ENCODE results near the gene SSX2IP.
"Not testable (repeated sequence)": the region's sequence is repeated elsewhere in the genome, so short reads cannot be mapped to it uniquely, and the experiment has no call there.

DNA sequence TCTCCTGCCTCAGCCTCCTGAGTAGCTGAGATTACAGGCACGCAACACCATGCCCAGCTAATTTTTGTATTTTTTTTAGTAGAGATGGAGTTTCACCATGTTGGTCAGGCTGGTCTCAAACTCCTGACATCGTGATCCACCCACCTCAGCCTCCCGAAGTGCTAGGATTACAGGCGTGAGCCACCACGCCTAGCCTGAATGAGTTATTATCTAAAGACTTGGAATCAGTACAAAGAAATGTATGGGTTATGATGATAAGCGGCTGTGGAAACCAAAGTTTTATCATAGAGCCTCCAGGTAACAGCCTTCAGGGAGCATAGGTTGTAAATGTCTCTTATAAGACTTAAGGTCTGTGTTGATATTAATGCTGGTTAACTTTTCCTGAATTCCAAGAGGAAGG lies 50.5 kb downstream of the SSX2IP start:
- TF ChIP-seq, protein P1, sequence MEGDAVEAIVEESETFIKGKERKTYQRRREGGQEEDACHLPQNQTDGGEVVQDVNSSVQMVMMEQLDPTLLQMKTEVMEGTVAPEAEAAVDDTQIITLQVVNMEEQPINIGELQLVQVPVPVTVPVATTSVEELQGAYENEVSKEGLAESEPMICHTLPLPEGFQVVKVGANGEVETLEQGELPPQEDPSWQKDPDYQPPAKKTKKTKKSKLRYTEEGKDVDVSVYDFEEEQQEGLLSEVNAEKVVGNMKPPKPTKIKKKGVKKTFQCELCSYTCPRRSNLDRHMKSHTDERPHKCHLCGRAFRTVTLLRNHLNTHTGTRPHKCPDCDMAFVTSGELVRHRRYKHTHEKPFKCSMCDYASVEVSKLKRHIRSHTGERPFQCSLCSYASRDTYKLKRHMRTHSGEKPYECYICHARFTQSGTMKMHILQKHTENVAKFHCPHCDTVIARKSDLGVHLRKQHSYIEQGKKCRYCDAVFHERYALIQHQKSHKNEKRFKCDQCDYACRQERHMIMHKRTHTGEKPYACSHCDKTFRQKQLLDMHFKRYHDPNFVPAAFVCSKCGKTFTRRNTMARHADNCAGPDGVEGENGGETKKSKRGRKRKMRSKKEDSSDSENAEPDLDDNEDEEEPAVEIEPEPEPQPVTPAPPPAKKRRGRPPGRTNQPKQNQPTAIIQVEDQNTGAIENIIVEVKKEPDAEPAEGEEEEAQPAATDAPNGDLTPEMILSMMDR (IDR thresholded peaks at IDR 0.05): not testable (repeated sequence)
- not testable (repeated sequence) for TF ChIP-seq EP300 (IDR thresholded peaks at IDR 0.05)

Data from upper lobe of left lung (tissue), 4 donors.